MM.1S (cell line): ENCODE results near the gene SUSD2.
"Not testable (repeated sequence)": the region's sequence is repeated elsewhere in the genome, so short reads cannot be mapped to it uniquely, and the experiment has no call there.

Experiments
- DNase-seq: peaks from one replicate; pipeline ENCODE4 v3.0.0-alpha.2; 2015
- H2AFZ ChIP-seq: fragments of 300-600 bp; sonication (generic); 2 replicates; pipeline ENCODE4 v1.6.0; 2016; ENCODE audit warnings: antibody characterized with exemption, low read length
- H3F3A ChIP-seq: fragments of 300-600 bp; sonication (generic); 2 replicates; pipeline ENCODE4 v1.6.1; 2016; ENCODE audit warnings: mild to moderate bottlenecking, antibody characterized with exemption, low read length, moderate library complexity, mixed read lengths; ENCODE audit not compliant: insufficient read depth
- H3K27ac ChIP-seq: fragments of 300-600 bp; sonication (generic); 2 replicates; pipeline ENCODE4 v1.5.1; 2016; ENCODE audit warnings: mild to moderate bottlenecking, low read length
- H3K27me3 ChIP-seq: fragments of 300-600 bp; sonication (generic); replicated peaks from 2 replicates; pipeline ENCODE4 v1.6.0; 2016; ENCODE audit warnings: low read length; ENCODE audit not compliant: insufficient read depth
- H3K36me3 ChIP-seq: fragments of 300-600 bp; sonication (generic); replicated peaks from 2 replicates; pipeline ENCODE4 v1.6.1; 2016; ENCODE audit warnings: mild to moderate bottlenecking, low read length, mixed read lengths; ENCODE audit not compliant: insufficient read depth
- H3K4me1 ChIP-seq: fragments of 300-600 bp; sonication (generic); 2 replicates; pipeline ENCODE4 v1.6.1; 2016; ENCODE audit warnings: low read length, mixed read lengths
- H3K4me2 ChIP-seq: fragments of 300-600 bp; sonication (generic); 2 replicates; pipeline ENCODE4 v1.6.0; 2016; ENCODE audit warnings: low read depth, low read length
- H3K4me3 ChIP-seq: fragments of 300-600 bp; sonication (generic); 2 replicates; pipeline ENCODE4 v1.5.1; 2016; ENCODE audit warnings: low read length, mixed read lengths
- H3K79me2 ChIP-seq: fragments of 300-600 bp; sonication (generic); 2 replicates; pipeline ENCODE4 v1.6.1; 2016; ENCODE audit warnings: mixed run types, low read length, mixed read lengths
- H3K9ac ChIP-seq: fragments of 300-600 bp; sonication (generic); 2 replicates; pipeline ENCODE4 v1.6.1; 2016; ENCODE audit warnings: low read length, mixed read lengths
- H3K9me2 ChIP-seq: fragments of 300-600 bp; sonication (generic); replicated peaks from 2 replicates; pipeline ENCODE4 v1.6.1; 2016; ENCODE audit warnings: mild to moderate bottlenecking, low read length, mixed read lengths; ENCODE audit not compliant: insufficient read depth
- H3K9me3 ChIP-seq: fragments of 300-600 bp; sonication (generic); replicated peaks from 2 replicates; pipeline ENCODE4 v1.6.1; 2016; ENCODE audit warnings: mild to moderate bottlenecking, low read length, mixed read lengths; ENCODE audit not compliant: insufficient read depth
- H4K20me1 ChIP-seq: fragments of 300-600 bp; sonication (generic); 2 replicates; pipeline ENCODE4 v1.6.1; 2016; ENCODE audit warnings: mild to moderate bottlenecking, low read length, moderate library complexity, mixed read lengths; ENCODE audit not compliant: insufficient read depth
- EZH2 ChIP-seq: fragments of 300-600 bp; sonication (generic); optimal IDR thresholded peaks from 2 replicates; pipeline ENCODE3; 2017; ENCODE audit warnings: low read depth, mild to moderate bottlenecking, antibody characterized with exemption, low read length, mixed read lengths
- EZH2phosphoT487 ChIP-seq: fragments of 300-600 bp; sonication (generic); IDR thresholded peaks from 2 replicates; pipeline ENCODE4 v1.6.1; 2018; ENCODE audit warnings: antibody characterized with exemption, low read length
- TF ChIP-seq, protein P1 (sequence below): fragments of 300-600 bp; sonication (generic); IDR thresholded peaks from 2 replicates; pipeline ENCODE4 v1.5.1; 2016; ENCODE audit warnings: antibody characterized with exemption, low read length, mixed read lengths

Gene SUSD2

DNA sequence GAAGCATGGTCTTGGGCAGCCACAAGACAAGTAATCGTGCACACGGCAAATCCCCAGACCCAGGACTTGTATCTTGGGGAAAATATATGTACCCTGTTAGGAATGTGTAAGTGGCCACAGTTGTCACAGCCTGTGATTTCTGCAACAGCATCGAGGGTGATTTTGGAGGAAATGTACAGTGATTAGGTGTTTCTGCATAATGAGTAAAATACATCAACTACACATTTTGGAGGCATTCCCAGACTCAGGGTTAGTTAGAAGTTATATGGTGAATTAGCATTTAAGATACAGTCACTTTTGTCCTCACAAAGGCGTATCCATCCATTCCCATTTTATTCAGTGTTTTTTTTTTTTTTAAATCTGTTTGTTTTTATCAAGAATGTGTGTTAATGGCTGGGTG lies 28.4 kb downstream of the SUSD2 start:
- Histone ChIP-seq H3K36me3 (no peaks in the 10 kb centered on the region), H3K27me3 (no peaks in the 10 kb centered on the region), H3K79me2 (no peaks in the 10 kb centered on the region), H3K4me2 (no peak overlapping the region), H3K9me3 (no peaks in the 10 kb centered on the region), H3K4me3 (no peak overlapping the region), H3K27ac (no peak overlapping the region), H3K4me1 (peaks cover 22% of the 10 kb centered on the region), H3F3A (peaks cover 13% of the 10 kb centered on the region), H3K9me2 (no peaks in the 10 kb centered on the region), H3K9ac (no peak overlapping the region), H4K20me1 (no peaks in the 10 kb centered on the region), H2AFZ (no peak overlapping the region)
- DNase-seq = no peak
- no peak for TF ChIP-seq EZH2phosphoT487
- TF ChIP-seq EZH2 = no peak
- TF ChIP-seq, protein P1, sequence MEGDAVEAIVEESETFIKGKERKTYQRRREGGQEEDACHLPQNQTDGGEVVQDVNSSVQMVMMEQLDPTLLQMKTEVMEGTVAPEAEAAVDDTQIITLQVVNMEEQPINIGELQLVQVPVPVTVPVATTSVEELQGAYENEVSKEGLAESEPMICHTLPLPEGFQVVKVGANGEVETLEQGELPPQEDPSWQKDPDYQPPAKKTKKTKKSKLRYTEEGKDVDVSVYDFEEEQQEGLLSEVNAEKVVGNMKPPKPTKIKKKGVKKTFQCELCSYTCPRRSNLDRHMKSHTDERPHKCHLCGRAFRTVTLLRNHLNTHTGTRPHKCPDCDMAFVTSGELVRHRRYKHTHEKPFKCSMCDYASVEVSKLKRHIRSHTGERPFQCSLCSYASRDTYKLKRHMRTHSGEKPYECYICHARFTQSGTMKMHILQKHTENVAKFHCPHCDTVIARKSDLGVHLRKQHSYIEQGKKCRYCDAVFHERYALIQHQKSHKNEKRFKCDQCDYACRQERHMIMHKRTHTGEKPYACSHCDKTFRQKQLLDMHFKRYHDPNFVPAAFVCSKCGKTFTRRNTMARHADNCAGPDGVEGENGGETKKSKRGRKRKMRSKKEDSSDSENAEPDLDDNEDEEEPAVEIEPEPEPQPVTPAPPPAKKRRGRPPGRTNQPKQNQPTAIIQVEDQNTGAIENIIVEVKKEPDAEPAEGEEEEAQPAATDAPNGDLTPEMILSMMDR = no peak

DNA sequence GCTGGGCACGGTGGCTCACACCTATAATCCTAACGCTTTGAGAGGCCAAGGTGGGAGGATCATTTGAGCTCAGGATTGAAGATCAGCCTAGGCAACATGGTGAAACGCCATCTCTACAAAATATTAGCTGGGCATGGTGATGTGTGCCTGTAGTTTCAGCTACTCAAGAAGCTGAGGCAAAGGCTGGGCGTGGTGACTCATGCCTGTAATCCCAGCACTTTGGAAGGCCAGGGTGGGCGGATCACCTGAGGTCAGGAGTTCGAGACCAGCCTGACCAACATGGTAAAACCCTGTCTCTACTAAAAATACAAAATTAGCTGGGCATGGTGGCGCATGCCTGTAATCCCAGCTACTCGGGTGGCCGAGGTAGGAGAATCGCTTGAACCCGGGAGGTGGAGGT lies 29.1 kb downstream of the SUSD2 start:
- not testable (repeated sequence) for H3K9me3 ChIP-seq, H4K20me1 ChIP-seq, H3K27me3 ChIP-seq, H3K4me3 ChIP-seq, H2AFZ ChIP-seq, H3K9me2 ChIP-seq, H3K36me3 ChIP-seq, H3K9ac ChIP-seq, H3K4me2 ChIP-seq, H3K27ac ChIP-seq, DNase-seq, H3K79me2 ChIP-seq, H3F3A ChIP-seq
- H3K4me1 ChIP-seq = peaks cover 16% of the 10 kb centered on the region

DNA sequence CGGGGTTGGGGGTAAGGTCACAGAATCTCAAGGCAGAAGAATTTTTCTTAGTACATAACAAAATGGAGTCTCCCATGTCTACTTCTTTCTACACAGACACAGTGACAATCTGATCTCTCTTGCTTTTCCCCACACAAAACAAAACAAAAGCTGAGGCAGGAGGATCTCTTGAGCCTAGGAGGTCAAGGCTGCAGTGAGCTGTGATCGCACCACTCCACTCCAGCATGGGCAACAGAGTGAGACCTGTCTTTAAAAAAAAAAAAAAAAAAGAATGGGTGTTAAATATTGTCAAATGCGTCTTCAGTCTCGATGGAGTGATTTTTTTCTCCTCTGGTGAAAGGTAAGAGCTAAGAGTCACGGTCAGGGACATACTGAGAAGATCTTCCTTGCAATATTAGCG lies 30.4 kb downstream of the SUSD2 start:
- not testable (repeated sequence) for DNase-seq, H3K9me3 ChIP-seq, H3K36me3 ChIP-seq, H3K27ac ChIP-seq, H3K4me1 ChIP-seq, H3K79me2 ChIP-seq, H2AFZ ChIP-seq, H3K9me2 ChIP-seq, H3F3A ChIP-seq, H3K27me3 ChIP-seq, H4K20me1 ChIP-seq, H3K9ac ChIP-seq, H3K4me2 ChIP-seq, H3K4me3 ChIP-seq

DNA sequence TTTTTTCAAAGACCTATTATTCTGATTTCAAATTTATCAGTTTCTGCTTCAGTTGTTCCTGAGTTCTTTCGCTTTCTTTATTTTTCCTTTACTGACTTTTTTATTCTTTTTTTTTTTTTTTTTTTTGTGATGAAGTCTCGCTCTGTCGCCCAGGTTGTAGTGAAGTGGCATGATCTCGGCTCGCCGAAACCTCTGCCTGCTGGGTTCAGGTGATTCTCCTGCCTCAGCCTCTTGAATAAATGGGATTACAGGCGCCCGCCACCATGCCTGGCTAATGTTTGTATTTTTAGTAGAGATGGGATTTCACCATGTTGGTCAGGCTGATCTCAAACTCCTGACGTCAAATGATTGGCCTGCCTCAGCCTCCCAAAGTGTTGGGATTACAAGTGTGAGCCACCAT lies 31.8 kb downstream of the SUSD2 start:
- not testable (repeated sequence) for H3K4me2 ChIP-seq, H3K27ac ChIP-seq, H3F3A ChIP-seq, H3K4me1 ChIP-seq, H3K9me2 ChIP-seq, H3K4me3 ChIP-seq, H3K36me3 ChIP-seq, H3K9ac ChIP-seq, H3K79me2 ChIP-seq, DNase-seq, H3K9me3 ChIP-seq, H2AFZ ChIP-seq, H4K20me1 ChIP-seq, H3K27me3 ChIP-seq

DNA sequence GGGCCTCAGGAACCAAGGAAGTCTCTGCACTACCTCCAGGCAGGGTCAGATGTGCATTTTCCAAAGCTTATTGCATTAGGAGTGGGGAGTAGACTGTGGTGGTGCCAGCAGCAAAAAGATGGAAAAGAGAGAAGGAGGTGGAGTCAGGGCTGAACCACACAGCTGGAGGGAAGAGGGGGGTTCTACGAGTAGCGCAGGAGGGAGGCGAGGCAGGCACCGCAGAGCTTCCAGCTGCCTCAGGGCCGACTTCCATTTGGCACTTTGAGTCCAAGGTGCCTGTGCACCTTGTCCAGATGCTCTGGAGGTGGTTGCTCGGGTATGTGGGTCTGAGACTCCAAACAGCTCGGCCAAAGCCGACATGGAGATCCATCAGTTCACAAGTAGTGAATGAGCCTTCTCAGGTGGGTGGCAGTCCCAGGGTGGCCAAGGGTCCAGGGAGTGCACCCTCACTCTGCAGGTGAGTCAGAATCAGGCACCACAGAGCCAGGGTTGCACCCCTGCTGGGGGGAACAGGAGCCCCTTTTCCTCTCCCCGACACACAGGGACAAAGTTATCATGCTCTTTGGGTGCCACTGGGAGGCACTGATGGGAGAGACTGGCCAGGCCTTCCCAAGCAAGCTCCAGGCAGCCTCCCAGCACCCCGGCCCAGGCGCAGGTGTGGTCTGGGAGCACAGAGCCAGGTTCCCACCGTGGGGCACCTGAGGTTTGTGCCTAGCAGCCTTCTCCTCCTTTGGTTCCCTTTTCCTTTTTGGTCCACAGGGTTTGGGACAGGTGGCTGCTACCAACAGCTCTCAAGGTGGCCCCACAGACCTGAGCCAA lies 33.4 kb downstream of the SUSD2 start:
- no peak overlapping the region for H2AFZ ChIP-seq
- no peaks in the 10 kb centered on the region for H3K27me3 ChIP-seq
- no peak for DNase-seq
- H3K27ac ChIP-seq = no peak overlapping the region
- H3K36me3 ChIP-seq = no peaks in the 10 kb centered on the region
- no peaks in the 10 kb centered on the region for H3K9me2 ChIP-seq
- H3K9ac ChIP-seq = no peak overlapping the region
- H4K20me1 ChIP-seq = no peaks in the 10 kb centered on the region
- no peak overlapping the region for H3K4me3 ChIP-seq
- H3K4me2 ChIP-seq = no peak overlapping the region
- H3K79me2 ChIP-seq = no peaks in the 10 kb centered on the region
- H3K9me3 ChIP-seq = no peaks in the 10 kb centered on the region
- no peaks in the 10 kb centered on the region for H3K4me1 ChIP-seq
- TF ChIP-seq EZH2phosphoT487 (no peak), EZH2 (no peak)
- TF ChIP-seq, protein P1 = no peak
- H3F3A ChIP-seq = no peaks in the 10 kb centered on the region
